Activated naive CD8-positive, alpha-beta T cell treated with anti-CD3 and anti-CD28 coated beads for 36 hours (primary cell): Measurements from ENCODE around the gene PCSK2. TPM values are rescaled to one million over a fixed set of nuclear protein-coding genes. Genes with fewer than 3 reads are reported as not detected.

Experiments
- DNase-seq: peaks from one replicate; pipeline ENCODE4 v3.0.0; 2021
- H3K27ac Mint-ChIP-seq: one replicate; pipeline ENCODE4 v1.8.0; 2022; ENCODE audit warnings: mild to moderate bottlenecking, moderate library complexity, mixed read lengths
- H3K27me3 Mint-ChIP-seq: one replicate; pipeline ENCODE4 v1.8.0; 2022; ENCODE audit warnings: mild to moderate bottlenecking, mixed read lengths
- H3K36me3 Mint-ChIP-seq: one replicate; pipeline ENCODE4 v1.8.0; 2021; ENCODE audit warnings: mild to moderate bottlenecking, mixed read lengths
- H3K4me1 Mint-ChIP-seq: one replicate; pipeline ENCODE4 v1.8.0; 2021; ENCODE audit warnings: mixed read lengths
- H3K4me3 Mint-ChIP-seq: one replicate; pipeline ENCODE4 v1.8.0; 2022; ENCODE audit warnings: mild to moderate bottlenecking, moderate library complexity, mixed read lengths
- H3K9me3 Mint-ChIP-seq: one replicate; pipeline ENCODE4 v1.8.0; 2022; ENCODE audit warnings: mixed read lengths
- total RNA-seq, 2 experiments: library from RNA; stranded (reverse); gene quantifications; one replicate each; pipeline ENCODE4 v1.2.3, GENCODE V29; 2021

PCSK2 gene
- total RNA-seq, 2 experiments from 2014 or later: not detected

GRCh38 chr20:17471606-17472187 is 244.9 kb downstream of the PCSK2 start:
- Mint-ChIP-seq H3K4me3 (no peak overlapping the region), H3K36me3 (no peaks in the 10 kb centered on the region)

GRCh38 chr20:17473659-17474058 is 246.8 kb downstream of the PCSK2 start:
- no peaks in the 10 kb centered on the region for H3K27me3 Mint-ChIP-seq

More at GRCh38 chr20:17471606-17472187, 244.9 kb downstream of the PCSK2 start:
- Mint-ChIP-seq H3K9me3 (no peaks in the 10 kb centered on the region), H3K27ac (no peak overlapping the region), H3K4me1 (no peaks in the 10 kb centered on the region), H3K27me3 (peaks cover 3% of the 10 kb centered on the region)
- no peak for DNase-seq

GRCh38 chr20:17479063-17479657 is 252.3 kb downstream of the PCSK2 start:
- H3K27me3 Mint-ChIP-seq: peaks cover 4% of the 10 kb centered on the region
- no peak for DNase-seq
- no peaks in the 10 kb centered on the region for H3K9me3 Mint-ChIP-seq
- no peaks in the 10 kb centered on the region for H3K36me3 Mint-ChIP-seq
- no peak overlapping the region for H3K27ac Mint-ChIP-seq
- H3K4me1 Mint-ChIP-seq: no peaks in the 10 kb centered on the region
- no peak overlapping the region for H3K4me3 Mint-ChIP-seq

More at GRCh38 chr20:17473659-17474058, 246.8 kb downstream of the PCSK2 start:
- H3K27ac Mint-ChIP-seq: no peak overlapping the region
- no peaks in the 10 kb centered on the region for H3K9me3 Mint-ChIP-seq
- no peaks in the 10 kb centered on the region for H3K4me1 Mint-ChIP-seq
- no peaks in the 10 kb centered on the region for H3K36me3 Mint-ChIP-seq
- no peak for DNase-seq
- no peak overlapping the region for H3K4me3 Mint-ChIP-seq

GRCh38 chr20:17480696-17481095 is 253.9 kb downstream of the PCSK2 start:
- Mint-ChIP-seq H3K27ac (no peak overlapping the region), H3K9me3 (no peaks in the 10 kb centered on the region), H3K27me3 (peaks cover 4% of the 10 kb centered on the region)

GRCh38 chr20:17481661-17482060 is 254.8 kb downstream of the PCSK2 start:
- Mint-ChIP-seq H3K4me1 (no peaks in the 10 kb centered on the region), H3K4me3 (no peak overlapping the region), H3K9me3 (no peaks in the 10 kb centered on the region), H3K27me3 (peaks cover 4% of the 10 kb centered on the region), H3K27ac (no peak overlapping the region), H3K36me3 (no peaks in the 10 kb centered on the region)
- no peak for DNase-seq

More at GRCh38 chr20:17480696-17481095, 253.9 kb downstream of the PCSK2 start:
- no peak overlapping the region for H3K4me3 Mint-ChIP-seq
- no peaks in the 10 kb centered on the region for H3K4me1 Mint-ChIP-seq
- no peaks in the 10 kb centered on the region for H3K36me3 Mint-ChIP-seq
- no peak for DNase-seq

GRCh38 chr20:17482536-17482935 is 255.7 kb downstream of the PCSK2 start:
- peaks cover 4% of the 10 kb centered on the region for H3K27me3 Mint-ChIP-seq
- H3K4me1 Mint-ChIP-seq: no peaks in the 10 kb centered on the region
- H3K9me3 Mint-ChIP-seq: no peaks in the 10 kb centered on the region
- no peak overlapping the region for H3K4me3 Mint-ChIP-seq
- no peak overlapping the region for H3K27ac Mint-ChIP-seq
- no peak for DNase-seq
- no peaks in the 10 kb centered on the region for H3K36me3 Mint-ChIP-seq

GRCh38 chr20:17485017-17485416 is 258.2 kb downstream of the PCSK2 start:
- no peak for DNase-seq
- Mint-ChIP-seq H3K4me1 (no peaks in the 10 kb centered on the region), H3K4me3 (no peak overlapping the region), H3K36me3 (no peaks in the 10 kb centered on the region), H3K27ac (no peak overlapping the region), H3K27me3 (peaks cover 4% of the 10 kb centered on the region), H3K9me3 (no peaks in the 10 kb centered on the region)

GRCh38 chr20:17488916-17489600 is 262.2 kb downstream of the PCSK2 start:
- H3K4me3 Mint-ChIP-seq: no peak overlapping the region
- no peaks in the 10 kb centered on the region for H3K4me1 Mint-ChIP-seq
- no peak overlapping the region for H3K27ac Mint-ChIP-seq
- H3K36me3 Mint-ChIP-seq: no peaks in the 10 kb centered on the region
- H3K27me3 Mint-ChIP-seq: no peaks in the 10 kb centered on the region
- H3K9me3 Mint-ChIP-seq: no peaks in the 10 kb centered on the region
- DNase-seq: no peak

GRCh38 chr20:17490501-17490900 is 263.7 kb downstream of the PCSK2 start:
- H3K4me1 Mint-ChIP-seq: no peaks in the 10 kb centered on the region
- no peaks in the 10 kb centered on the region for H3K9me3 Mint-ChIP-seq
- H3K36me3 Mint-ChIP-seq: no peaks in the 10 kb centered on the region
- no peak overlapping the region for H3K27ac Mint-ChIP-seq
- H3K27me3 Mint-ChIP-seq: no peaks in the 10 kb centered on the region
- H3K4me3 Mint-ChIP-seq: no peak overlapping the region
- DNase-seq: no peak

GRCh38 chr20:17491041-17491440 is 264.2 kb downstream of the PCSK2 start:
- Mint-ChIP-seq H3K4me3 (no peak overlapping the region), H3K4me1 (no peaks in the 10 kb centered on the region), H3K27ac (no peak overlapping the region), H3K27me3 (no peaks in the 10 kb centered on the region), H3K36me3 (no peaks in the 10 kb centered on the region), H3K9me3 (no peaks in the 10 kb centered on the region)
- no peak for DNase-seq

GRCh38 chr20:17491488-17491887 is 264.6 kb downstream of the PCSK2 start:
- H3K27me3 Mint-ChIP-seq: no peaks in the 10 kb centered on the region
- no peak overlapping the region for H3K4me3 Mint-ChIP-seq
- no peaks in the 10 kb centered on the region for H3K9me3 Mint-ChIP-seq
- DNase-seq: no peak
- no peak overlapping the region for H3K27ac Mint-ChIP-seq
- H3K4me1 Mint-ChIP-seq: no peaks in the 10 kb centered on the region
- H3K36me3 Mint-ChIP-seq: no peaks in the 10 kb centered on the region

- DNase-seq: no peak
- Mint-ChIP-seq H3K27me3 (no peaks in the 10 kb centered on the region), H3K9me3 (no peaks in the 10 kb centered on the region), H3K36me3 (no peaks in the 10 kb centered on the region), H3K4me1 (no peaks in the 10 kb centered on the region), H3K27ac (no peak overlapping the region), H3K4me3 (no peak overlapping the region)
Observed at GRCh38 chr20:17493173-17493572, 266.3 kb downstream of the PCSK2 start.

GRCh38 chr20:17494201-17494600 is 267.4 kb downstream of the PCSK2 start:
- Mint-ChIP-seq H3K27ac (no peak overlapping the region), H3K4me3 (no peak overlapping the region), H3K9me3 (no peaks in the 10 kb centered on the region), H3K36me3 (no peaks in the 10 kb centered on the region), H3K4me1 (no peaks in the 10 kb centered on the region), H3K27me3 (no peaks in the 10 kb centered on the region)
- DNase-seq: no peak

- H3K36me3 Mint-ChIP-seq: no peaks in the 10 kb centered on the region
Observed at GRCh38 chr20:17495826-17496225, 269.0 kb downstream of the PCSK2 start.

GRCh38 chr20:17497821-17498580 is 271.2 kb downstream of the PCSK2 start:
- Mint-ChIP-seq H3K27ac (no peak overlapping the region), H3K36me3 (no peaks in the 10 kb centered on the region), H3K4me3 (no peak overlapping the region), H3K27me3 (no peaks in the 10 kb centered on the region), H3K4me1 (no peaks in the 10 kb centered on the region), H3K9me3 (no peaks in the 10 kb centered on the region)
- no peak for DNase-seq

More at GRCh38 chr20:17495826-17496225, 269.0 kb downstream of the PCSK2 start:
- no peaks in the 10 kb centered on the region for H3K27me3 Mint-ChIP-seq
- H3K27ac Mint-ChIP-seq: no peak overlapping the region
- DNase-seq: no peak
- no peaks in the 10 kb centered on the region for H3K4me1 Mint-ChIP-seq
- no peaks in the 10 kb centered on the region for H3K9me3 Mint-ChIP-seq
- no peak overlapping the region for H3K4me3 Mint-ChIP-seq
